NCI-H510A treated with DMSO at 0.1 percent for 48 hours (cell line): ENCODE measurements around the gene DDO.

Source experiments
- DNase-seq: peaks from one replicate; lab custom pipeline; 2025; lab: John Stamatoyannopoulos, UW

DDO gene

GRCh38 chr6:110342759-110343158 lies 72.6 kb downstream of the DDO start:
- DNase-seq, result no peak
